HepG2 (cell line): ENCODE measurements around the gene FAM20C. TPM values are rescaled to one million over a fixed set of nuclear protein-coding genes. Genes with fewer than 3 reads are reported as not detected.

ENCODE experiments used
- ASH2L ChIP-seq: fragments of 300-600, 200-600 bp; sonication (generic); IDR thresholded peaks from 2 replicates; pipeline ENCODE4 v1.7.0; 2017; ENCODE audit warnings: low read depth, mild to moderate bottlenecking, moderate library complexity, mixed read lengths, low read length; ENCODE audit not compliant: insufficient read length
- CEBPB ChIP-seq: IDR thresholded peaks from 2 replicates; pipeline ENCODE4 v1.6.1; 2011; ENCODE audit warnings: low read depth, low read length, improper control_type of control experiment, borderline replicate concordance
- ISL2 ChIP-seq: sonication (generic); formaldehyde crosslinking; IDR thresholded peaks from 2 replicates; pipeline ENCODE4 v1.5.0; 2020; ENCODE audit warnings: missing genetic modification reagents
- KAT7 ChIP-seq: IDR thresholded peaks from 2 replicates; pipeline ENCODE4 v1.6.1; 2018; ENCODE audit warnings: borderline replicate concordance, missing compliant biosample characterization
- KLF6 ChIP-seq: IDR thresholded peaks from 2 replicates; pipeline ENCODE4 v1.8.0; 2016; ENCODE audit warnings: missing biosample characterization, missing genetic modification reagents
- NR2F6 ChIP-seq, 2 experiments: IDR thresholded peaks; 2 replicates each; pipeline ENCODE4 v1.6.1; 2016; ENCODE audit warnings: antibody characterized with exemption in 1 of 2, mild to moderate bottlenecking in 1 of 2
- PITX1 ChIP-seq: sonication (generic); formaldehyde crosslinking; IDR thresholded peaks from 2 replicates; pipeline ENCODE4 v1.5.1; 2020; ENCODE audit warnings: mild to moderate bottlenecking, missing genetic modification reagents
- SALL1 ChIP-seq: sonication (generic); formaldehyde crosslinking; IDR thresholded peaks from 2 replicates; pipeline ENCODE4 v1.8.0; 2022; ENCODE audit warnings: mild to moderate bottlenecking, missing genetic modification reagents
- SAP130 ChIP-seq: IDR thresholded peaks from 2 replicates; pipeline ENCODE4 v1.6.1; 2016; ENCODE audit warnings: low read depth
- SP5 ChIP-seq: IDR thresholded peaks from 2 replicates; pipeline ENCODE4 v1.6.1; 2016; ENCODE audit warnings: low read depth, borderline replicate concordance
- TGIF2 ChIP-seq: IDR thresholded peaks from 2 replicates; pipeline ENCODE4 v1.6.1; 2016; ENCODE audit warnings: control low read depth, missing compliant biosample characterization
- ZFY ChIP-seq: sonication (generic); formaldehyde crosslinking; IDR thresholded peaks from 2 replicates; pipeline ENCODE4 v1.4.0; 2020; ENCODE audit warnings: missing genetic modification reagents
- ZNF292 ChIP-seq: sonication (generic); formaldehyde crosslinking; IDR thresholded peaks from 2 replicates; pipeline ENCODE4 v1.8.1; 2022; ENCODE audit warnings: mild to moderate bottlenecking, low read depth, missing genetic modification reagents, borderline replicate concordance
- ZNF33B ChIP-seq: sonication (generic); formaldehyde crosslinking; IDR thresholded peaks from 2 replicates; pipeline ENCODE4 v1.5.1; 2020; ENCODE audit warnings: mild to moderate bottlenecking, missing genetic modification reagents
- ZNF567 ChIP-seq: sonication (generic); formaldehyde crosslinking; IDR thresholded peaks from 2 replicates; pipeline ENCODE4 v1.8.1; 2023; ENCODE audit warnings: mild to moderate bottlenecking, missing genetic modification reagents, borderline replicate concordance
- ZSCAN9 ChIP-seq: IDR thresholded peaks from 2 replicates; pipeline ENCODE4 v1.6.1; 2016; ENCODE audit warnings: borderline replicate concordance
- polyA plus RNA-seq, 8 experiments: library from polyadenylated mRNA; depleted of rRNA in 3 of 8; stranded (reverse) in 7 of 8; unstranded in 1 of 8; fragments of >200 nt; fragmentation: Illumina TruSeq in 4 of 8; extraction: Trizol in 4 of 8; gene quantifications; 2 replicates each; pipeline versions ENCODE4 v1.2.1 to v1.2.3, GENCODE V29; 2011 to 2016; ENCODE audit warnings: low read depth in 4 of 8, missing spikeins in 1 of 8, mixed read lengths in 1 of 8; ENCODE audit not compliant: insufficient read depth in 1 of 8
- total RNA-seq, 5 experiments: library from RNA; depleted of rRNA; stranded (reverse); fragments of >200 nt; fragmentation: Illumina TruSeq; extraction: Trizol; gene quantifications; 2 replicates each; pipeline ENCODE4 v1.2.3, GENCODE V29; 2016; ENCODE audit warnings: low read depth in 1 of 5
- TF ChIP-seq, protein P1 (sequence below): sonication (generic); formaldehyde crosslinking; IDR thresholded peaks from 2 replicates; pipeline ENCODE4 v1.8.1; 2023; ENCODE audit warnings: mild to moderate bottlenecking, missing genetic modification reagents
- TF ChIP-seq, protein P2 (sequence below): sonication (generic); formaldehyde crosslinking; IDR thresholded peaks from 2 replicates; pipeline ENCODE4 v1.8.0; 2022; ENCODE audit warnings: mild to moderate bottlenecking, missing genetic modification reagents; ENCODE audit not compliant: insufficient replicate concordance
- TF ChIP-seq, protein P3 (sequence below): IDR thresholded peaks from 2 replicates; pipeline ENCODE4 v1.6.1; 2016; ENCODE audit warnings: low read depth, borderline replicate concordance
- TF ChIP-seq, protein P4 (sequence below): sonication (generic); formaldehyde crosslinking; IDR thresholded peaks from 2 replicates; pipeline ENCODE4 v1.8.0; 2022; ENCODE audit warnings: mild to moderate bottlenecking, missing genetic modification reagents
- TF ChIP-seq, protein P5 (sequence below): sonication (generic); formaldehyde crosslinking; conservative IDR thresholded peaks from 2 replicates; pipeline ENCODE4 v1.4.0; 2020; ENCODE audit warnings: missing genetic modification reagents

FAM20C gene
- total and polyA plus RNA-seq, 2 of the 13 experiments (the other 11 are each of a cell fraction or from before 2014, with no cell fraction given): 11.9 to 19.9 TPM

DNA sequence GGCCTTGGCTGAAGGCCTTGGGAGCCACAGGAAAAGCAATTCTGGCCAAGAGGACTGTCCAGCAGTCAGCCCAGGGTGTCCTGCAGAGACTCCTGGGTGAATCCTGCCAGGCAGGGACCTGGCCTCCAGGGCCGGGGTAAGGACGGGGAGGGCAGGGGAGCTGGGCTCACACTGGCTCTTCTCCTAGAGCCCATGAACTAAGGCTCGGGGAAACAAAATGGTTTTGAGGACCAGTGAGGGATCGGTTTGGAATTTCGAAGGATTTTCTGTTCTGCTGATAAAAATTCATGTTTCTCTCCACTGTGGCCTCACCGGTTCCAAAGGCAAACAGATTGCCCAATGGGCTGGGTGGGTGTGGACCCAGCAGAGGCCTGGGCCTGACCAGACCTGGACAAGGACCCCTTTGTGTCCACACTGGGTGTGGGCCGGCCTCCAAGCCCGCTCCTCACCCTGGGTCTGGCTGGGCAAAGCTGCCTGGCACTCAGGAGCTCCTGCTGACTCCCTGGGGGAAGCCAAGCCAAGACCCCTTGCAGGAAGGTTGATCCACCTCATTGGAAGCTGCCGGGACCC, 27.3 kb downstream of the FAM20C start (continued):
- TF ChIP-seq, protein P1, sequence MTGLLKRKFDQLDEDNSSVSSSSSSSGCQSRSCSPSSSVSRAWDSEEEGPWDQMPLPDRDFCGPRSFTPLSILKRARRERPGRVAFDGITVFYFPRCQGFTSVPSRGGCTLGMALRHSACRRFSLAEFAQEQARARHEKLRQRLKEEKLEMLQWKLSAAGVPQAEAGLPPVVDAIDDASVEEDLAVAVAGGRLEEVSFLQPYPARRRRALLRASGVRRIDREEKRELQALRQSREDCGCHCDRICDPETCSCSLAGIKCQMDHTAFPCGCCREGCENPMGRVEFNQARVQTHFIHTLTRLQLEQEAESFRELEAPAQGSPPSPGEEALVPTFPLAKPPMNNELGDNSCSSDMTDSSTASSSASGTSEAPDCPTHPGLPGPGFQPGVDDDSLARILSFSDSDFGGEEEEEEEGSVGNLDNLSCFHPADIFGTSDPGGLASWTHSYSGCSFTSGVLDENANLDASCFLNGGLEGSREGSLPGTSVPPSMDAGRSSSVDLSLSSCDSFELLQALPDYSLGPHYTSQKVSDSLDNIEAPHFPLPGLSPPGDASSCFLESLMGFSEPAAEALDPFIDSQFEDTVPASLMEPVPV (CRISPR knock-in tag): peak; percentile 73; the same call in 1 of the 2 replicates
- no peak for TF ChIP-seq TGIF2 (CRISPR knock-in tag)
- peak; percentile 96 for TF ChIP-seq CEBPB
- TF ChIP-seq, protein P2, sequence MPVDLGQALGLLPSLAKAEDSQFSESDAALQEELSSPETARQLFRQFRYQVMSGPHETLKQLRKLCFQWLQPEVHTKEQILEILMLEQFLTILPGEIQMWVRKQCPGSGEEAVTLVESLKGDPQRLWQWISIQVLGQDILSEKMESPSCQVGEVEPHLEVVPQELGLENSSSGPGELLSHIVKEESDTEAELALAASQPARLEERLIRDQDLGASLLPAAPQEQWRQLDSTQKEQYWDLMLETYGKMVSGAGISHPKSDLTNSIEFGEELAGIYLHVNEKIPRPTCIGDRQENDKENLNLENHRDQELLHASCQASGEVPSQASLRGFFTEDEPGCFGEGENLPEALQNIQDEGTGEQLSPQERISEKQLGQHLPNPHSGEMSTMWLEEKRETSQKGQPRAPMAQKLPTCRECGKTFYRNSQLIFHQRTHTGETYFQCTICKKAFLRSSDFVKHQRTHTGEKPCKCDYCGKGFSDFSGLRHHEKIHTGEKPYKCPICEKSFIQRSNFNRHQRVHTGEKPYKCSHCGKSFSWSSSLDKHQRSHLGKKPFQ (CRISPR knock-in tag): no peak
- 0 out of 2 replicates have a peak, but pooled peaks have one; percentile 12 for TF ChIP-seq ZSCAN9 (CRISPR knock-in tag)
- peak; percentile 76 for TF ChIP-seq SAP130
- peak; percentile 48 for TF ChIP-seq ISL2 (CRISPR knock-in tag)
- TF ChIP-seq, protein P3, sequence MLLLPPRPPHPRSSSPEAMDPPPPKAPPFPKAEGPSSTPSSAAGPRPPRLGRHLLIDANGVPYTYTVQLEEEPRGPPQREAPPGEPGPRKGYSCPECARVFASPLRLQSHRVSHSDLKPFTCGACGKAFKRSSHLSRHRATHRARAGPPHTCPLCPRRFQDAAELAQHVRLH (CRISPR knock-in tag): peak; percentile 42; the same call in 1 of the 2 replicates
- peak; percentile 77 for TF ChIP-seq SALL1 (CRISPR knock-in tag)
- TF ChIP-seq KLF6 (CRISPR knock-in tag): 0 out of 2 replicates have a peak, but pooled peaks have one; percentile 39
- no peak for TF ChIP-seq ZNF567 (CRISPR knock-in tag)
- TF ChIP-seq NR2F6 (IDR thresholded peaks at IDR 0.05): peak; percentile 31; the same call in 1 of the 2 replicates
- TF ChIP-seq NR2F6 (CRISPR knock-in tag; IDR thresholded peaks at IDR 0.05): peak; percentile 66; the same call in 1 of the 2 replicates
- TF ChIP-seq ZFY (CRISPR knock-in tag): peak; percentile 53
- no peak for TF ChIP-seq ZNF292 (CRISPR knock-in tag)
- peak; percentile 63 for TF ChIP-seq ASH2L
- TF ChIP-seq PITX1: peak; percentile 46; the same call in 1 of the 2 replicates
- peak; percentile 66; the same call in 1 of the 2 replicates for TF ChIP-seq SP5 (CRISPR knock-in tag)
- TF ChIP-seq ZNF33B (CRISPR knock-in tag): no peak
- TF ChIP-seq KAT7 (CRISPR knock-in tag): no peak
- TF ChIP-seq, protein P4, sequence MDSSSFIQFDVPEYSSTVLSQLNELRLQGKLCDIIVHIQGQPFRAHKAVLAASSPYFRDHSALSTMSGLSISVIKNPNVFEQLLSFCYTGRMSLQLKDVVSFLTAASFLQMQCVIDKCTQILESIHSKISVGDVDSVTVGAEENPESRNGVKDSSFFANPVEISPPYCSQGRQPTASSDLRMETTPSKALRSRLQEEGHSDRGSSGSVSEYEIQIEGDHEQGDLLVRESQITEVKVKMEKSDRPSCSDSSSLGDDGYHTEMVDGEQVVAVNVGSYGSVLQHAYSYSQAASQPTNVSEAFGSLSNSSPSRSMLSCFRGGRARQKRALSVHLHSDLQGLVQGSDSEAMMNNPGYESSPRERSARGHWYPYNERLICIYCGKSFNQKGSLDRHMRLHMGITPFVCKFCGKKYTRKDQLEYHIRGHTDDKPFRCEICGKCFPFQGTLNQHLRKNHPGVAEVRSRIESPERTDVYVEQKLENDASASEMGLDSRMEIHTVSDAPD: peak; percentile 71
- TF ChIP-seq, protein P5, sequence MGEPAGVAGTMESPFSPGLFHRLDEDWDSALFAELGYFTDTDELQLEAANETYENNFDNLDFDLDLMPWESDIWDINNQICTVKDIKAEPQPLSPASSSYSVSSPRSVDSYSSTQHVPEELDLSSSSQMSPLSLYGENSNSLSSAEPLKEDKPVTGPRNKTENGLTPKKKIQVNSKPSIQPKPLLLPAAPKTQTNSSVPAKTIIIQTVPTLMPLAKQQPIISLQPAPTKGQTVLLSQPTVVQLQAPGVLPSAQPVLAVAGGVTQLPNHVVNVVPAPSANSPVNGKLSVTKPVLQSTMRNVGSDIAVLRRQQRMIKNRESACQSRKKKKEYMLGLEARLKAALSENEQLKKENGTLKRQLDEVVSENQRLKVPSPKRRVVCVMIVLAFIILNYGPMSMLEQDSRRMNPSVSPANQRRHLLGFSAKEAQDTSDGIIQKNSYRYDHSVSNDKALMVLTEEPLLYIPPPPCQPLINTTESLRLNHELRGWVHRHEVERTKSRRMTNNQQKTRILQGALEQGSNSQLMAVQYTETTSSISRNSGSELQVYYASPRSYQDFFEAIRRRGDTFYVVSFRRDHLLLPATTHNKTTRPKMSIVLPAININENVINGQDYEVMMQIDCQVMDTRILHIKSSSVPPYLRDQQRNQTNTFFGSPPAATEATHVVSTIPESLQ (CRISPR knock-in tag): no peak
